Upper lobe of left lung (tissue), 6 donors: Measurements from ENCODE around the gene ACTG1. TPM values are rescaled to one million over a fixed set of nuclear protein-coding genes. Genes with fewer than 3 reads are reported as not detected.

Experiments used
- ATAC-seq, 2 donors: fragments of 200-7000 bp; cut with Tn5 transposase; one replicate each; pipeline ENCODE4 v1.9.1; 2022; ENCODE audit warnings: mild to moderate bottlenecking in 2 of 2, moderate library complexity in 2 of 2; ENCODE audit not compliant: low FRiP score in 2 of 2
- DNase-seq, 2 donors: peaks; one replicate each; pipeline ENCODE4 v3.0.0-alpha.2; 2019 to 2020
- H3K27ac ChIP-seq, 4 donors: fragments of 200-600 bp; sonication (generic); one replicate each; pipeline ENCODE4 v1.5.1; 2016 to 2019
- H3K27me3 ChIP-seq, 4 donors: fragments of 200-600 bp; sonication (generic); one replicate each; pipeline ENCODE4 v1.5.1; 2017 to 2019
- H3K36me3 ChIP-seq, 4 donors: fragments of 200-600 bp; sonication (generic); one replicate each; pipeline ENCODE4 v1.5.1; 2016 to 2019
- H3K4me1 ChIP-seq, 4 donors: fragments of 200-600 bp; sonication (generic); one replicate each; pipeline ENCODE4 v1.5.1; 2018 to 2019
- H3K4me3 ChIP-seq, 4 donors: fragments of 200-600 bp; sonication (generic); one replicate each; pipeline ENCODE4 v1.5.1; 2017 to 2019; ENCODE audit warnings: mild to moderate bottlenecking in 2 of 4, moderate library complexity in 1 of 4
- H3K9me3 ChIP-seq, 4 donors: fragments of 200-600 bp; sonication (generic); one replicate each; pipeline ENCODE4 v1.5.1; 2018 to 2019
- EP300 ChIP-seq, 4 donors: sonication (generic); formaldehyde crosslinking; IDR thresholded peaks; one replicate each; pipeline ENCODE4 v1.5.1; 2017; ENCODE audit warnings: antibody characterized with exemption in 4 of 4, control low read depth in 2 of 4
- POLR2A ChIP-seq, 4 donors: fragments of 450-650 bp; IDR thresholded peaks; one replicate each; pipeline ENCODE4 v1.5.1; 2016 to 2017; ENCODE audit warnings: antibody characterized with exemption in 4 of 4, mild to moderate bottlenecking in 2 of 4
- POLR2AphosphoS5 ChIP-seq, 2 donors: sonication (generic); formaldehyde crosslinking; IDR thresholded peaks; one replicate each; pipeline ENCODE4 v1.5.1; 2017; ENCODE audit warnings: antibody characterized with exemption in 2 of 2
- WGBS, 2 donors: methylation state at CpG; one replicate each; pipeline ENCODE4 v1.1.5; 2017 to 2018; 5-methylcytosine and 5-hydroxymethylcytosine counted together
- total RNA-seq, 6 donors: library from RNA; depleted of rRNA in 4 of 6; stranded (reverse); fragments of >200 nt in 4 of 6; gene quantifications; one replicate each; pipeline versions ENCODE4 v1.1.0 to v1.2.1, GENCODE V29; 2016 to 2021
- TF ChIP-seq, protein P1 (sequence below), 6 experiments: fragments of 450-650 bp in 4 of 6; fragments of 200-600 bp in 2 of 6; sonication (generic) in 2 of 6; IDR thresholded peaks; one replicate each; pipeline ENCODE4 v1.5.1; 2016 to 2019; ENCODE audit warnings: antibody characterized with exemption in 6 of 6
- donor health status: DM: no; HTN: no; CAD: no; lungs with moderate emphysema.
- donor health status: DM: no; HTN: yes; CAD: no; lungs with severe emphysema.

The ACTG1 gene
- total RNA-seq, 6 donors from 2014 or later = 902 to 3,864 (median 2,097) TPM

DNA sequence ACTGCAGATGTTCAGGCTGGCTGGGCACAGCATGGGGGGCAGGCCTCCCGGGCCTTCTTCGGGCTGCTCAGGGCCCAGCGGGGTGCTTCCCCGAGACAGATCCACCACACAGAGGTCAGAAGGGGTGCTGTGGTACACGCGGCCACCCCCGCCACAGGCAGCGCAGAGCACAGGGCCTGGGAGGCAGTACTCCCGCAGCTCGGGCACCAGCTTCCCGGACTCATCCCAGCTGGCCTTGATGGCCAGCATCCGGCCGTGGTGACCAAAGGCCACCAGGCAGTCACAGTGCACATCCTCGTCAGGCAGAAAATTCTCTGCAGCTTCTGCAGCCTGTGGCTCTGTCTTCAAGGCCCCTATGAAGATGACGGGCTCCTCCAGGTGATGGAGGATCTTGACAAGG lies 37.7 kb upstream of the ACTG1 start:
- DNase-seq (peak in 1 of 2 donors; percentile 81), ATAC-seq (no peak)
- Histone ChIP-seq H3K4me1 (peaks cover 16 to 45% (median 22%) of the 10 kb centered on the region in 4 donors), H3K4me3 (no peak overlapping the region), H3K36me3 (peaks cover 0 to 50% (median 42%) of the 10 kb centered on the region in 4 donors), H3K27me3 (no peaks in the 10 kb centered on the region), H3K9me3 (no peaks in the 10 kb centered on the region), H3K27ac (no peak overlapping the region)
- 93% methylated on average over 11 of the region's 15 CpGs; no CpG with 5 or more reads in 1 of the 2 donors for WGBS, 2 donors
- TF ChIP-seq EP300 (IDR thresholded peaks at IDR 0.05) = no peak
- no peak for TF ChIP-seq POLR2A (IDR thresholded peaks at IDR 0.05)
- TF ChIP-seq POLR2AphosphoS5 (IDR thresholded peaks at IDR 0.05) = no peak
- TF ChIP-seq, protein P1, sequence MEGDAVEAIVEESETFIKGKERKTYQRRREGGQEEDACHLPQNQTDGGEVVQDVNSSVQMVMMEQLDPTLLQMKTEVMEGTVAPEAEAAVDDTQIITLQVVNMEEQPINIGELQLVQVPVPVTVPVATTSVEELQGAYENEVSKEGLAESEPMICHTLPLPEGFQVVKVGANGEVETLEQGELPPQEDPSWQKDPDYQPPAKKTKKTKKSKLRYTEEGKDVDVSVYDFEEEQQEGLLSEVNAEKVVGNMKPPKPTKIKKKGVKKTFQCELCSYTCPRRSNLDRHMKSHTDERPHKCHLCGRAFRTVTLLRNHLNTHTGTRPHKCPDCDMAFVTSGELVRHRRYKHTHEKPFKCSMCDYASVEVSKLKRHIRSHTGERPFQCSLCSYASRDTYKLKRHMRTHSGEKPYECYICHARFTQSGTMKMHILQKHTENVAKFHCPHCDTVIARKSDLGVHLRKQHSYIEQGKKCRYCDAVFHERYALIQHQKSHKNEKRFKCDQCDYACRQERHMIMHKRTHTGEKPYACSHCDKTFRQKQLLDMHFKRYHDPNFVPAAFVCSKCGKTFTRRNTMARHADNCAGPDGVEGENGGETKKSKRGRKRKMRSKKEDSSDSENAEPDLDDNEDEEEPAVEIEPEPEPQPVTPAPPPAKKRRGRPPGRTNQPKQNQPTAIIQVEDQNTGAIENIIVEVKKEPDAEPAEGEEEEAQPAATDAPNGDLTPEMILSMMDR (IDR thresholded peaks at IDR 0.05) = no peak

DNA sequence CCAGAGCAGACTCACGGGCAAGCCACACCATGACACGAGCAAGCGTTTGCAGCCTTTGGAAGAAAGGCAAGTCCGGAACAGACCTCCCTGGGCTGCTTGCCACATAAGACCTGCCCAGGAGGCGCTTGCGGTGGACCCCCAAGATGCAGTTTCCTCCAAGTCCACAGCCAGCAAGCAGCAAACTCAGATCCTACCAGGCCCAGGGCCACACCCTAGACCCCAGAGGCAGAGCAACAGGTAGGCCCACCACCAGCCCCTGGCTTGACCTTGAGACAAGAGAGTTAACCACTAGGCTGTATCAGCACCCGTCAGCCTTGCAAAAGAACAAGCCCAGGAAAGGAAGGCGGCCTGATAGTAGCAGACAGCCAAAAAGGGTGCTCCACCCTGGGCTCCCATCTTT lies 37.2 kb upstream of the ACTG1 start:
- DNase-seq = no peak
- 93 to 95% methylated on average over 4 to 8 of the region's 8 CpGs for WGBS, 2 donors
- Histone ChIP-seq H3K27ac (no peak overlapping the region), H3K27me3 (no peaks in the 10 kb centered on the region), H3K4me3 (no peak overlapping the region), H3K4me1 (peaks cover 16 to 45% (median 22%) of the 10 kb centered on the region in 4 donors), H3K9me3 (no peaks in the 10 kb centered on the region), H3K36me3 (peaks cover 0 to 54% (median 46%) of the 10 kb centered on the region in 4 donors)
- TF ChIP-seq EP300 (IDR thresholded peaks at IDR 0.05) (no peak), POLR2A (IDR thresholded peaks at IDR 0.05) (no peak), POLR2AphosphoS5 (IDR thresholded peaks at IDR 0.05) (no peak)
- TF ChIP-seq, protein P1 (IDR thresholded peaks at IDR 0.05) = no peak
- no peak for ATAC-seq

DNA sequence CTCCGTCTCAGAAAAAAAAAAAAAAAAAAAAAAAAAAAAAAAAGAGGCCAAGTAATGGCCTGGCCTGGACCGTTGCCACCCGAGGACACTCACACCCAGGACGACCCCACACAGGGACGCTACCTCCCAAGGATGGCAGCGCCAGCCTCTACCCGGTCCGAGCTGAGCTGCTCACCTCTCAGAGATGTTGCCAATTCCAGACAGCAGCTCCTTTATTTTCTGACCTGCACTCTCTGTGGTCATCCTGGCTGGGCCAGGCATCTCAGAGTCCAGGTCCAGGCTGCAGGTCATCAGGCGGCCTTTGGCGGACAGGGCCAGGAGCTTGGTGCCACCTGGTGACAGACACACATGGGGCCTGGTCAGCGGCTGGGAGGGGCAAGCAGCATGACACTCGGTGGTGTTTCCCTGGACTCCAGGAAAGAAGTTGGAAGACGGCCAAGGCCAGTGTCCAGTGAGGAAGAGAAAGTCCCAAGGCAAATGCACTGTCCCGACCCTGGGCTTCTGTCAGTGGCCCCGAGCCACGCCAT lies 36.5 kb upstream of the ACTG1 start:
- peak in 1 of 2 donors; percentile 51 for DNase-seq
- WGBS, 2 donors = 83 to 87% methylated on average over 15 to 16 of the region's 16 CpGs
- no peak for TF ChIP-seq EP300 (IDR thresholded peaks at IDR 0.05)

DNA sequence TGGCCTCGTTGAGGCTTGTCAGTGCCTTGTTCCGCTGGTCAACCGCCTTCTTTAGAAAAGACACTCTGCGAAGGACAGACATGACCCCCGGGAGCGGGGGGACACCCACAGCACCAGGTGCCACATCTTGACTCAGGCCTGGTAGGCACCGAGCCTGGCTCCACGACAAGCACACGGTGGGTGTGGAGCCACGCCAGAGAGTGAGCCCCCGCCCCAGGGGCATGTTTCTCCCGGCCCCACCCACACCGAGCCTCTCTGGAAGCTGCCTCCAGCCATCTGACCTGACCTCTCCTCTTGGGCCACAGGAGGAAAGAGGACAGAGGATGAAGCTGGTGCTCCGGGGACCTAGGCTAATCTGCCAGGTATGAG lies 35.0 kb upstream of the ACTG1 start:
- Histone ChIP-seq H3K36me3 (peaks cover 3 to 76% (median 67%) of the 10 kb centered on the region in 4 donors), H3K4me1 (peaks cover 6 to 27% (median 10%) of the 10 kb centered on the region in 4 donors), H3K9me3 (no peaks in the 10 kb centered on the region), H3K4me3 (no peak overlapping the region), H3K27ac (no peak overlapping the region), H3K27me3 (no peaks in the 10 kb centered on the region)
- DNase-seq = peak in 1 of 2 donors; percentile 59
- WGBS, 2 donors = 86 to 100% methylated on average over 3 to 14 of the region's 14 CpGs
- ATAC-seq = no peak
- TF ChIP-seq EP300 (IDR thresholded peaks at IDR 0.05) (no peak), POLR2A (IDR thresholded peaks at IDR 0.05) (no peak), POLR2AphosphoS5 (IDR thresholded peaks at IDR 0.05) (no peak)
- TF ChIP-seq, protein P1 (IDR thresholded peaks at IDR 0.05) = no peak

More for the DNA sequence above, 36.5 kb upstream of the ACTG1 start:
- H3K9me3 ChIP-seq = no peaks in the 10 kb centered on the region
- no peak overlapping the region for H3K4me3 ChIP-seq
- no peaks in the 10 kb centered on the region for H3K27me3 ChIP-seq
- no peak overlapping the region for H3K27ac ChIP-seq
- H3K4me1 ChIP-seq = peaks cover 16 to 42% (median 21%) of the 10 kb centered on the region in 4 donors
- no peak for ATAC-seq
- peaks cover 0 to 61% (median 53%) of the 10 kb centered on the region in 4 donors for H3K36me3 ChIP-seq

DNA sequence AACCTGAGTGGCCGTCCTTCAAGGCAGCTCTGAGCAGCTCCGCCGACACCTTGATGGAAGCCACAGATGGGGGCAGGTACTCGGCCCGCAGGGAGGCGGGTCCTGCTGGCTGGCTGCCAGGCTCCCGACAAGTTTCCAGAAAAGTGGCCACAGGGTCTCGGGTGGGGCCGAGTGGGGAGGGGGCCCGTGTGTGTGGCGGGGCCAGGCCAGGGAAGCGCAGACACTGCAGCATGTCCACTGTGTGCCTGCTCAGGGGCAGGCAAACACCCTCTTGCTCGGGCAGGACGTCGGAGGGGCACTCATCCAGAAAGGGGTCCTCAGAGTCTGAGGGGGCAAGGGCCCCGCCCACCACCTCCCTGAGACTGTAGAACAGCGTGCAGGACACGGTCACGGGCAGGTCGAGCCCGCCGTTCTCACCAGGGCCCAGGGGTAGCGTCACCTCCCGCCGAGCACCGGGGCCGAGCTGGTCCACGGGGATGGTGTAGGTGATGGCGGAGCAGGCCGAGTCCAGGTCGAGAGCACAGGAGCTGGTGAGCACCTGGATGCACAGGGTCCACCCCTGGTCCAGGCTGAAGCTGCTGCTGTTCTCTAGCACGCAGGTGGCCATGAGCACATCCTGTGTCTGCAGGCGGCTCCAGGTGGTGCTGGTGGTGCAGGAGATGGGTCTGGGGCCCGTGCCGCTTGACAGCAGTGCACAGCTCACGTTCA lies 34.5 kb upstream of the ACTG1 start:
- WGBS, 2 donors = 63 to 90% methylated on average over 7 to 35 of the region's 36 CpGs
- no peak overlapping the region for H3K4me3 ChIP-seq
- no peak for ATAC-seq
- no peaks in the 10 kb centered on the region for H3K9me3 ChIP-seq
- H3K27ac ChIP-seq = no peak overlapping the region
- TF ChIP-seq EP300 (IDR thresholded peaks at IDR 0.05) (no peak), POLR2AphosphoS5 (IDR thresholded peaks at IDR 0.05) (no peak), POLR2A (IDR thresholded peaks at IDR 0.05) (no peak)
- TF ChIP-seq, protein P1 (IDR thresholded peaks at IDR 0.05) = no peak
- peak in 1 of 2 donors; percentile 79 for DNase-seq
- no peaks in the 10 kb centered on the region for H3K27me3 ChIP-seq
- H3K36me3 ChIP-seq = peaks cover 3 to 81% (median 69%) of the 10 kb centered on the region in 4 donors
- H3K4me1 ChIP-seq = peaks cover 6 to 25% (median 10%) of the 10 kb centered on the region in 4 donors
